Measurements from ENCODE around the gene EDC4.
"Not testable (repeated sequence)": the region's sequence is repeated elsewhere in the genome, so short reads cannot be mapped to it uniquely, and the experiment has no call there.

EDC4 gene

DNA sequence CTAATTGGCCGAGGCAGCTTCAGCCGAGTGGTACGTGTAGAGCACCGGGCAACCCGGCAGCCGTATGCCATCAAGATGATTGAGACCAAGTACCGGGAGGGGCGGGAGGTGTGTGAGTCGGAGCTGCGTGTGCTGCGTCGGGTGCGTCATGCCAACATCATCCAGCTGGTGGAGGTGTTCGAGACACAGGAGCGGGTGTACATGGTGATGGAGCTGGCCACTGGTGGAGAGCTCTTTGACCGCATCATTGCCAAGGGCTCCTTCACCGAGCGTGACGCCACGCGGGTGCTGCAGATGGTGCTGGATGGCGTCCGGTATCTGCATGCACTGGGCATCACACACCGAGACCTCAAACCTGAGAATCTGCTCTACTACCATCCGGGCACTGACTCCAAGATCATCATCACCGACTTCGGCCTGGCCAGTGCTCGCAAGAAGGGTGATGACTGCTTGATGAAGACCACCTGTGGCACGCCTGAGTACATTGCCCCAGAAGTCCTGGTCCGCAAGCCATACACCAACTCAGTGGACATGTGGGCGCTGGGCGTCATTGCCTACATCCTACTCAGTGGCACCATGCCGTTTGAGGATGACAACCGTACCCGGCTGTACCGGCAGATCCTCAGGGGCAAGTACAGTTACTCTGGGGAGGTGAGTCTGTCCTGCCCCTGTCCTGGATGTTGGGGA lies 36.3 kb downstream of the EDC4 start:
- no peak for DNase-seq

DNA sequence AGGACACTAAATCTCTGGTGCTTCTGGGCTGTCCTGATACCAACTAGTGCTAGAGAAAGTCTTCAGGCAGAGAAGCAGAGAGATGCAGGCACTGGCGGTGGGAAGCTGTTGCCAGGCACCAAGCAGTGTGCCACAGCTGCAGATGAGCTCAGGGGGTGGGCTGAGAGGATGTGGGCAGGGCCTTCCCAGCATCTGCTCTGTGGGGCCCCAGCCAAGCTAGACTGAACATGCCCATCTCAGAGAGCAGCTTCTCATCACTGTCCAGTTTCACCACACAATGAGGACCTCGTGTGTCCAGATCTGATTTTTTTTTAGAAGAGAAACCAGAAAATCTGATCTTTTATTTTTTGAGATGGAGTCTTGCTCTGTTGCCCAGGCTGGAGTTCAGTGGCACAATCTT lies 37.3 kb downstream of the EDC4 start:
- no peak for DNase-seq

DNA sequence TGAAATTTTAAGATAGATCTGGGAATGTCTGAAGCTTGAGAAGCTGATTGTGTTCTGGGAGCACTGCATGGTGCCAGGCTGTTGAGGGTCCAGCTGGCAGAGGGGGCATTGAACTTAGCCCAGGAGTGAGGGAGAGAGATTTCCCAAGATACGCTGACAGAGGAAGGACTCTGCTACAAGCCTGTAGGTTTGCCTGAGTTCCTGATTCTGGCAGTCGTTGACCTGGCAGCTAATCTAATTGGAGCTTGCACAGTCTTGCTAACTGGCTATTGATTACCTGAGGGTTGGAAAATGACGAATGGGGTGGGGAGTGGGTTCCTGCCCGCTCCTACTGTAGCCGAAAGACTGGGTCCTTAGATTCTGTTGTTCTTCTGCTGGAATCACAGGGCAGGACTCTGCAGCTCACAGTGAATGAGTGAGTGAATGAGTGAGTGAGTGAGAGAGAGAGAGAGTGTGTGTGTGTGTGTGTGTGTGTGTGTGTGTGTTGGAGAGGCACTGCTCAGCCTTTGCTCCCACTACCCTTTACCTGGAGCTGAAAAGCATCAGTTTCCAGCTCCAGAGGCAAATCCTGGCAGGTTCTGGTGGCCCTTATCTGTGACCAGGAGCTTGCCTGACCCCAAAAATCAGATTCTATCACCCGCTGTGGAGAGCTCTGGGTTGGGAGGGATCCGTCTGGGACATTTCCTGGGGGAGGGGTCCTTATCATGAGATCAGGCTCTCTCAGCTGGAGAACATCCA lies 42.1 kb downstream of the EDC4 start:
- no peak for DNase-seq

DNA sequence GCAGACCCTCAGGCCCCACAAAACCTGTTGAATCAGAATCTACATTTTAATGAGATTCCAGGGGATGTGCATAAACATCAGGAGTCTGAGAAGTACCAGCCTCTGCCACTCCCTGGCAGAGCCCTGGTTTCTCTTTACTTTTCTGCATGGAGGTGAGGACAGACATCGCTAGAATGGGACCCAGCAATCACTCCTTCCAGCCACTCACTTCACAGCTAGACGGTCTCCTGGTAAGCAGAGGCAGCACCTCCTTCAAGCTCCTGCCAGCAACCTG lies 42.6 kb downstream of the EDC4 start:
- DNase-seq, result not testable (repeated sequence)

DNA sequence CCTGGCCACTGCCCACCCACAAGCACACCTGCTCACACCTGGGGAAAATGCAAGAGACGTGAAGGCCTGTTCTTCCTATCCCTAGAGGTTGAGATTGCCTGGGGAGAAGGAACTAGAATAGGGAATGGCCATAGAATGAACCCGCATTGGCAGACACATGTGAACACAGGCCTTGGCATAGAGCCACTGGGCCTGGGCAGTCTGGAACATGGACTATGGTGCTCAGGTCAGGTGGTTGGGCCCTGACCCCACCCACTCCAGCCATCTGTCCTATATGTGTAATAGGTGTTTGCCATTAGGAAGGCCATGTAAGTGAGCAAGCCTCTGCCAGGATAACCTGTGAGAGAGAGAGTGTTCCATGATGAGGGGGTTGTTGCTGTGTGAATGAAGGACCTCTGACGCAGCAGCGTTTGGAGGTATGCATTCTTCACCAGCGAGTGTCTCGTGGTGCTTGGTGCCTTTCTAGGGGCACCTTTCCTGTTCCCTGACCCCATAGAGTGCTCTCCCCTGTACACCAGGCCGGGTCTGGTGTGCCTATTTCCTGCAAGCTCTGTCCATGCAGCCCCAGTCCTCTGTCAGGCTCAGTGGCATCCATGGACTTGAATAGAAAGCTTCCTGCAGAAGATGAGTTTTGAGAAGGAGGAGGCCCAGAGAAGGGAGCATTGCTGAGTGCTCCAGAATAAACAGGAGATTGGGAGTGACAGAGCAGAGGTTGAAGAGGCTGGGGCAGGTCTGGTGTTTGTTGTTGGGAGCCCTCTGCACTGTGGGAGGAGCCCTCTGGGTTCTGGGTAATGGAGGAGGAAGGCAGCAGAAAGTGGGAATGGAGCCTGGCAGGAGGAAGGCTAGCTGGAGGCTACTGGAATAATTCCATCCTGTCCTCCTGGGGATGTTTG lies 43.2 kb downstream of the EDC4 start:
- no peak for DNase-seq

DNA sequence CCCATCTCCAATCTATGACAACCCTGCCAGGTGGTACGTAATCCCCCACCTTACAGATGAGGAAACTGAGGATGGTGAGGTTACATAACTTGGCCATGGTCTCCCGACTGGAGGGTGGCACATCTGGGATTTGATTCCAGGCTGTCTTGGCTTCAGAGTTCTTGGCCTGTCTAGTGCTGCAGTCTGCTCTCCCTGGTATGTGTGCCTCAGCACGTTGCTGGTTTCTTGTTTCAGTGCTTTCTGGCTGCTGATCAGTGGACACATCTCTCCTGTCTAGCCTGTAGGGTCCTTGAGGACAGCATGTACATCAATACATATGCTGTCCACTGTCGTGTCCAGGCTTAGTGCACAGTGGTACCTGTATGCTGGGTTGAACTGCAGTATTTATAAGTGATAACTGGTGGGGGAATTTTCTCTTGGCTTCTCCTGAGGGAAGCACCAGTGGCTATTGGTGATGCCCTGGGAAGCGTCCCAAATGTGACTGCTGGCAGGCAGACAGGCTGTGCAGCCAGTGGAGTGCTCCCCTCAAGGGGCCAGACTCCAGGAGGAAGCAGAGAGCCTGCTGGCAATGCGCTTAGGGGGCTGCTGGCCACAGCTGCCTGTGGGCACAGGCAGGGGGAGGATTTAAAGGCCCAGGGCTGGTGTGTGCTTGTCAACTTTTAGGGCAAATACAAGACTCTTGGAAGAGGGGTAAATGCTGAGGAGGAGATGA lies 44.4 kb downstream of the EDC4 start:
- DNase-seq, result no peak

DNA sequence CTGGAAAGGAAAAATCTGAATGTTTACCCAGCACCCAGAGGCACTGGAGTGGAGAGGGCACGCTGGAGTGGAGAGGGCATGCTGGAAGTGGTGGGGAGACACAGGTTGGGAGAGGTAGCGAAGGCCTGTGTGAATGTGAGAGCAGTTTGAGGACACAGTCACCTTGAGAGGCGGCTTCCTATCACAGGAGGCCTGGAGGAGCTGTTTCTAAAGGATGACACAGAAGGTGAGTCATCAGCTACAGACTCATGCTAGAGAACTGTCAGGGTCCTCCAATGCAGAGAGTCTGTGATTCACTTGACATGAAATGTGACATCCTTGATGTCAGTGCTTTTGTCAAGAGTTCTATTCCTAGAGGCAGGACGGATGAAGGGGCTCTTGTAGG lies 45.0 kb downstream of the EDC4 start:
- peak; percentile 34 to 69 (median 50) for DNase-seq

DNA sequence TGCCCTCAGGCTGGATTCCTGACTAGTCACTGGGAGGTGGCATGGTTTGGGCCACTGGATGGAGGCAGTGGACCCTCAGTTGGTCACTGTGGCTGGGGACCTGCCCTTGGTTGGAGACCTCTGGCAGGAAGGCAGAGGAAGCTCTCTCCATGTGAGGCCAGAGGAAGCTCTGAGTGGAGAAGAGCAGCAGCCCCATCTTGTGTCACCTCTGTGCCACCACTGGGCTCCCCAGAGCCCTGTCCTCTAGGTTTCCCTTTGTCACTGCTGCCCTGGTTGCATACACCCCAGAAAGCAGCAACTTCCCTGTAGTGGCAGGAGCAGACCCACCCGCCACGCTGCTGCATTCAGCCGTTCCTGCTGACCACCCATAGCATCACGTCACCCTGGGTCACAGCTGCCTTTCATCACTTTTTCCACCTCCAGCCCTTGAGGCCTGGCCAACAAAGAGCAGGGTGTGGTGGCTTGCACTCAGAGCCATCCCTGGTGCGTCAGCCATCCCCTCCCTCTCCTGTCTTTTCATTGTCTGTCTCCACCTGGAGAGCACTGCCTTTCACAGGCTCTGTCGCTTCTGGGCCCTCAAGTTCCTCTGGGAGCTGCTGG lies 46.9 kb downstream of the EDC4 start:
- no peak for DNase-seq

DNA sequence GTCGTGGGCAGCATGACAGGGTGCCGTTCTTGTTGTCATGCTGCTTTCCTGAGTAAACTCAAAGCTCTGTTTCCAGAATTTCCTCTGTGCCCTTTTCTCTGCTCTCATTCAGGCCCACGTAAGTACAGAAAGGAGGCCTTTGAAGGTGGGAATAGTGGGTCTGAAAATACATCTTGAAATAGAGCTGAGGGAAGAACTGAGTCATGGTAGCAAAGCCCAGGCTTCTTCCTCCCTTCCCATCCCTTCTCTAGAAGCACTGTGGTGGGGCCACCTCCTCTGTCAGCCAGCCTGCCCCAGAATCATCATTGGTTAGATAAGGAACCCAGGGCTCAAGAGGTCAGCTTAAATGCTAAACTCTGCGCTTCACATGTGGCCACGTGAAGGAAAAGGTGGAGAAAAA lies 49.4 kb downstream of the EDC4 start:
- no peak for DNase-seq

DNA sequence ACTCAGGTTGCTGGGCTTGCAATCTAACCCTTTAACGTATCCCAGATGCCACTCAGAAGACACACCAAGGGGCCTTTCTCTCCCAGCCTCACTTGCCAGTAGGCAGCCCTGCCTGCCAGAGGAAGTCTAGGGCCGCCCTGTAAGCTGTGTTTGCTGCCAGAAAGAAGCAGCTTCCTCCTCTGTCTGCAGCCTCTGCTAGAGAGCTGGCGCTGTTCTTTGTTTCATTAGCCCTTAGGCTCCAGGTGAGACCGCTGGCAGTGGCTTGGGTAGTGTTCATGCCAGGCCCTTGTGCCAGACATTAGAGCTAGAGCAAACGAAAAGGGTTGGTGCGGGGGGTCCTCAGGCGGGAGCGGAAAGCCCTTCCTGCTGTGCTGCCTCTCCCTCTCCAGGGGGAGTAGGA lies 49.9 kb downstream of the EDC4 start:
- DNase-seq, result no peak

DNA sequence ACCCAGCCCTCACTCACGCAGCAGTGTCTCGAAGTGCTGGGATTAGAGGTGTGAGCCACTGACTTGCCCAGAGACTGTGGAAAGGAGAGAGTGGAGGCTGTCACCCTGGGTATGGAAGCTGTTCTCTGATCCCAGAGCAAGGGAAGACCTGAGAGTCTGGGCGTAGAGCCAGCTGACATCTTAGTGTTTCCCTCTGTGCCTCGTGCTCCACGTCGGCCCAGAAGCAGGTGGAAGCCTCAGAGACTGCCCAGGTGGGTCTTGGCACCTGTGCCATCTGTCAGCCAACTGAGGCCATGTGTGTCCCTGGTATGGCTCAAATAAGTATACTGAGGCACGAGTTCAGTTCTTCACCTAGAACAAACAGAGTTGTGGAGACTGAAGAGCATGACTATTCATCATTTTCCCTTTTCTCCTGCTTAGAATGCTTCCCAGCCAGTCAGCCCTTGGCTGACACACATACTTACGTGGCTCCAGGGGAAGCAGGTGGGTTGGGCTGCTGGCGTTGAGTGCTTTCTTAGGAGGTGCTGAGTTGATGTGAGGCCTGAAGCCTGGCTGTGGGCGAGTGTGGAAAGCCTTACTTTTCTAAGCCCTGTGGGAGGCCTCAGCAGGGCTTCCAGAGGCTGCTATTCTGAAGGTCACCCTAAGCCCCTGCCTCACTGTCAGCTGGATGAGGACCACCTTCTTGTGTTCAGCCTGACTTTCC lies 50.7 kb downstream of the EDC4 start:
- no peak for DNase-seq

DNA sequence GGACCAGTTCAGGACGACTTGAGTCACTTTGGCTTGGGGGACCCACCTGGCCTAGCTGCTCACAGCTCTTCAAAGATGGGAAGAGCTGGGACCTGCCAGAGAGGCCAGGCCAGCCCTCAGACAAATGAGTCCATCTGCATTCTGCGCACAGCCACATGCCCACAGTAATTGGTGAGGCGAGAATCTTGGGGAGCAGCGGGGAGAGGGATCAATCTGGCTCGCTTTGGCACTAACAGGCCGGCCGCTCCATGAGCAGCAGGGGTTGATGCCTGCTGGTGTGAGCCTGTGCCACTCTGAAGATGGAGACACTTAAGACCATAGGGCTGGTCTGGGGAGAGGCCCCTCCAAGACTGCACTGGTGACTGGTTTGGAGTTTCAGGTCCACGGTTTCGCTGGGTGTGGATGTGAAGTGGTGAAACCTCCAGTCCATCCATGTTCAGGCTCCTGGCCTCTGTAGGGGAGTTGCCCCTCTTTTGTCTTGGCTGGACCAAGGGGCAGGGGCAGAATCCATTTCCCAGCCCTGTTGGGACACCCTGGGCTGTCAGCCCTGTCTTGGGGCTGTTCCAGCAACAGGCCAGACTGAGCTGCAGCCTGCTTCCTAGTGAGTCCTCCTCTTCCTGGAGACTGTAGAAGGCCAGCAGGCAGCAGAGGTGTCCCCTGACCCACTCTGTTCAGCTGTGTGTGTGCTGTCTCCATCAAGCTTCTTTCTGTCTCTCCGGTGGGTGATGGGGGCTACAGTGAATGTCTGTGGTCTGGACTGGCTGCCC lies 51.5 kb downstream of the EDC4 start:
- no peak for DNase-seq

DNA sequence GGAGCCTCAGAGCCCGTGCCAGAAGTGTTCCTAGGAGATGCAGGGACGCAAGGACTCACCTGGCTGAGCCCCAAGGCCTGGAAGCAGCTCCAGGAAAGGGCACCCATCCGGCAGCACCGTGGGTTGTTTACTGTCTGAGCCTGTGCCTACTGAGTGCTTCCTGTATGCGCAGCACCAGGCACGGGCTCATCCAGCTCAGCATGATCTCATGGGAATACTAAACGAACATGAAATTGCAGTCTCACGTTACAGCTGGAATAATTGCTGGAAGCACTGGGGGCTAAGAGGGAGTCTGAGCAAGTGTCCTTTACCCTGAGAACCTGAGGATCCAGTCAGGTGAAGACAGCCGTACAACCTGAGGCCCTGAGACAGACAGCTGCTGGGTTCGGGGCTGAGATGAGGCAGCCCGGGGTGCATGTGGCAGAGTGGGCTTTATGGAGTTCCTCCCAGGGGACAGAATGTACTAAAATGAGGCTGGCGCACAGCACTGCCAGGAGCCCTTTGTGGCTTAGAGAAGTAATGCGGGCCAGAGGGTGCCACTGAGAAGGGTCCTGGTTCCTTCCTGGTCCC lies 53.4 kb downstream of the EDC4 start:
- DNase-seq, result no peak

DNA sequence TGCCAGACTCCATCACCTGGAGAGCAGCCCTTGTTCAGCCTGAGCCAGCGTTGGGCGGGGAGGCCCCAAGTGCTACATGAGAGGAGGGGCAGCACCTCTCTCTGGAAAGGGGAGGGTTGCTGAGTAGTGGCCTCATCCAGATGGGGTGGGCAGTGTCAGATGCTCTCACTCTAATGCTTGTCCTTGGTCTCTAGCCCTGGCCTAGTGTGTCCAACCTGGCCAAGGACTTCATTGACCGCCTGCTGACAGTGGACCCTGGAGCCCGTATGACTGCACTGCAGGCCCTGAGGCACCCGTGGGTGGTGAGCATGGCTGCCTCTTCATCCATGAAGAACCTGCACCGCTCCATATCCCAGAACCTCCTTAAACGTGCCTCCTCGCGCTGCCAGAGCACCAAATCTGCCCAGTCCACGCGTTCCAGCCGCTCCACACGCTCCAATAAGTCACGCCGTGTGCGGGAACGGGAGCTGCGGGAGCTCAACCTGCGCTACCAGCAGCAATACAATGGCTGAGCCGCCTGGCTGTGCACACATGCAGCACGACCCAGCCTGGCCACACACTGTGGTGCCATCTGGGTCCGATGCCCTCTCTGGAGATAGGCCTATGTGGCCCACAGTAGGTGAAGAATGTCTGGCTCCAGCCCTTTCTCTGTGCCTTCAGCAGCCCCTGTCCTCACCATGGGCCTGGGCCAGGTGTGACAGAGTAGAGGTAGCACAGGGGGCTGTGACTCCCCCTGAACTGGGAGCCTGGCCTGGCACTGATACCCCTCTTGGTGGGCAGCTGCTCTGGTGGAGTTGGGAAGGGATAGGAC lies 54.5 kb downstream of the EDC4 start:
- DNase-seq, result no peak

DNA sequence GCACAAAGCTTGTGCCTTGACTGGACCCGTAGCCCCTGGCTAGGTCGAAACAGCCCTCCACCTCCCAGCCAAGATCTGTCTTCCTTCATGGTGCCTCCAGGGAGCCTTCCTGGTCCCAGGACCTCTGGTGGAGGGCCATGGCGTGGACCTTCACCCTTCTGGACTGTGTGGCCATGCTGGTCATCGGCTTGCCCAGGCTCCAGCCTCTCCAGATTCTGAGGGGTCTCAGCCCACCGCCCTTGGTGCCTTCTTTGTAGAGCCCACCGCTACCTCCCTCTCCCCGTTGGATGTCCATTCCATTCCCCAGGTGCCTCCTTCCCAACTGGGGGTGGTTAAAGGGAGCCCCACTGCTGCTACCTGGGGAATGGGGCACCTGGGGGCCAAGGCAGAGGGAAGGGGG lies 55.3 kb downstream of the EDC4 start:
- DNase-seq, result no peak

DNA sequence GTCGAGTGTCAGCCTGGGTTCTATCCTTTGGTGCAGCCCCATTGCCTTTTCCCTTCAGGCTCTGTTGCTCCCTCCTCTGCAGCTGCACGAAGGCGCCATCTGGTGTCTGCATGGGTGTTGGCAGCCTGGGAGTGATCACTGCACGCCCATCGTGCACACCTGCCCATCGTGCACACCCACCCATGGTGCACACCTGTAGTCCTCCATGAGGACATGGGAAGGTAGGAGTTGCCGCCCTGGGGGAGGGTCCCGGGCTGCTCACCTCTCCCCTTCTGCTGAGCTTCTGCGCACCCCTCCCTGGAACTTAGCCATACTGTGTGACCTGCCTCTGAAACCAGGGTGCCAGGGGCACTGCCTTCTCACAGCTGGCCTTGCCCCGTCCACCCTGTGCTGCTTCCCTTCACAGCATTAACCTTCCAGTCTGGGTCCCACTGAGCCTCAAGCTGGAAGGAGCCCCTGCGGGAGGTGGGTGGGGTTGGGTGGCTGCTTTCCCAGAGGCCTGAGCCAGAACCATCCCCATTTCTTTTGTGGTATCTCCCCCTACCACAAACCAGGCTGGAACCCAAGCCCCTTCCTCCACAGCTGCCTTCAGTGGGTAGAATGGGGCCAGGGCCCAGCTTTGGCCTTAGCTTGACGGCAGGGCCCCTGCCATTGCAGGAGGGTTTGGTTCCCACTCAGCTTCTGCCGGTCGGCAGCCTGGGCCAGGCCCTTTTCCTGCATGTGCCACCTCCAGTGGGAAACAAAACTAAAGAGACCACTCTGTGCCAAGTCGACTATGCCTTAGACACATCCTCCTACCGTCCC lies 55.9 kb downstream of the EDC4 start:
- DNase-seq, result peak; percentile 63 to 79 (median 72)

DNA sequence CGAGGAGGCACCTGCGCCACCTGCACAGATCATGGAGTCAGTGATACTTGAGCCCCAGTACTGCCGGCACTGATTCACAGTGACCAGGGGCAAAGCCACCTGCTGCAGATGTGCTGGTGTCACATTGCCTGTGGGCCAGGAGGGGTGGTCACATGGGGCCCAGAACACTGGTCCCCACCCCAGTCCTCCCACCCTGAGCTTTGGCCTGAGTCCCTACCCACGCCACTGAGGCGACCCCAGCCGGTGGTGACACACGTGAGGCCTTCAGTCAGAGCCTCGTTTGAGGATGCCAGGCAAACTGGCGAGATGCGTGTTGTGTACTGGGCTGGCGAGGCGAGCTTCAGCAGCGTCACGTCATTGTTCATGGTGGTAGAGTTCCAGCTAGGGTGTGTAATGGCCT lies 57.3 kb downstream of the EDC4 start:
- no peak for DNase-seq

DNA sequence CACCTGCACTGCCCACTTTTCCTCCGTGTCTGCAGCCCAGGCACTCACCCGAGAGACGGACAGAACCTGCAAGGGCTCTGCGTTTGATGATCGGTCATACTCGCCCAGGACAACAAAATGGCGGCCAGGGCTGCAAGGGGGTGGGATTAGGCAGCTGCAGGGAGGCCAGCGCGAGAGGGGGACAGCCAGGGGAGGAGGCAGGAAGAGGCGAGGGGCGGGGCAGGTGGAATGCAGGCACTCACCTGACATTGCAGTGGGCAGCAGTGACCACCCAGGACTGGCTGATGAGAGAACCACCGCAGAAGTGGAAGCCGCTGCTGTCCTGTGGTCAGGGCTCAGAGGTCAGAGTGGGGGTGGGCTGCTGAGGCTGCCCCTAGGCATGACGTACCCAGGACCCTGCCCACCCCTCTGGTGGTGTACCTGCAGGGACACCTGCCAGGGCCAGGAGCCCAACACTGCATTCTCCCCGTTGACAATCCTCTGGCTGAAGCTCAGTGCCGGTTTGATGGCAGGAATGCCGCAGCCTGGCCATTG lies 57.9 kb downstream of the EDC4 start:
- DNase-seq, result no peak

All from suppressor macrophage (primary cell).